GM06990 (cell line): Measurements from ENCODE around the gene WDSUB1.

Source experiments
- DNase-seq: peaks from one replicate; pipeline ENCODE4 v3.0.0-alpha.2; 2011; ENCODE audit not compliant: insufficient read length; ENCODE audit errors: extremely low read depth
- H3K27me3 ChIP-seq: replicated peaks from 2 replicates; pipeline ENCODE4 v1.6.0; 2011; ENCODE audit warnings: low read length; ENCODE audit not compliant: control insufficient read depth, insufficient read depth
- H3K36me3 ChIP-seq: 2 replicates; pipeline ENCODE4 v1.5.1; 2011; ENCODE audit warnings: low read length; ENCODE audit not compliant: control insufficient read depth, insufficient read depth
- H3K4me3 ChIP-seq: replicated peaks from 2 replicates; pipeline ENCODE4 v1.5.1; 2011; ENCODE audit warnings: low read depth, mild to moderate bottlenecking, control low read depth, low read length
- CTCF ChIP-seq: IDR thresholded peaks from 2 replicates; pipeline ENCODE4 v1.5.1; 2011; ENCODE audit warnings: low read length, control low read depth, mild to moderate bottlenecking, inconsistent platforms; ENCODE audit not compliant: insufficient read depth, poor library complexity, severe bottlenecking

The WDSUB1 gene

GRCh38 chr2:159265171-159265576, 21.3 kb downstream of the WDSUB1 start:
- Histone ChIP-seq H3K4me3 (no peak overlapping the region), H3K27me3 (no peaks in the 10 kb centered on the region), H3K36me3 (no peaks in the 10 kb centered on the region; the same call in none of the 2 replicates)
- TF ChIP-seq CTCF, result no peak
- no peak for DNase-seq

- TF ChIP-seq CTCF, result no peak
- H3K27me3 ChIP-seq, result no peaks in the 10 kb centered on the region
- H3K36me3 ChIP-seq, result no peaks in the 10 kb centered on the region; the same call in none of the 2 replicates
- H3K4me3 ChIP-seq, result no peak overlapping the region
- DNase-seq, result no peak
Measured at GRCh38 chr2:159262904-159263303, 23.6 kb downstream of the WDSUB1 start.

GRCh38 chr2:159262226-159262625, 24.3 kb downstream of the WDSUB1 start:
- Histone ChIP-seq H3K4me3 (no peak overlapping the region), H3K36me3 (no peaks in the 10 kb centered on the region; the same call in none of the 2 replicates), H3K27me3 (no peaks in the 10 kb centered on the region)
- TF ChIP-seq CTCF, result no peak
- no peak for DNase-seq

- no peaks in the 10 kb centered on the region for H3K27me3 ChIP-seq
- no peak for TF ChIP-seq CTCF
- no peak overlapping the region for H3K4me3 ChIP-seq
- 0 out of 2 replicates have a peak, but pooled peaks cover 1% of the 10 kb centered on the region for H3K36me3 ChIP-seq
- DNase-seq, result no peak
Measured at GRCh38 chr2:159256159-159256558, 30.3 kb downstream of the WDSUB1 start.

- TF ChIP-seq CTCF, result no peak
- 0 out of 2 replicates have a peak, but pooled peaks cover 1% of the 10 kb centered on the region for H3K36me3 ChIP-seq
- H3K27me3 ChIP-seq, result no peaks in the 10 kb centered on the region
- no peak overlapping the region for H3K4me3 ChIP-seq
- no peak for DNase-seq
Measured at GRCh38 chr2:159252905-159253304, 33.6 kb downstream of the WDSUB1 start.

- Histone ChIP-seq H3K36me3 (0 out of 2 replicates have a peak, but pooled peaks cover 1% of the 10 kb centered on the region), H3K27me3 (no peaks in the 10 kb centered on the region), H3K4me3 (no peak overlapping the region)
- no peak for DNase-seq
- no peak for TF ChIP-seq CTCF
Measured at GRCh38 chr2:159251296-159252173, 35.0 kb downstream of the WDSUB1 start.
